Stimulated activated CD8-positive, alpha-beta memory T cell treated with anti-CD3 and anti-CD28 coated beads, Interleukin-15, amount 100 ng/mL, for 4 hours (primary cell): ENCODE results near the gene TMPRSS6.
"Not testable (repeated sequence)": the region's sequence is repeated elsewhere in the genome, so short reads cannot be mapped to it uniquely, and the experiment has no call there.

Experiments used
- DNase-seq, 2 donors: peaks; one replicate each; pipeline ENCODE4 v3.0.0-alpha.2; 2020; ENCODE audit warnings: low read depth in 2 of 2

Gene TMPRSS6

DNA sequence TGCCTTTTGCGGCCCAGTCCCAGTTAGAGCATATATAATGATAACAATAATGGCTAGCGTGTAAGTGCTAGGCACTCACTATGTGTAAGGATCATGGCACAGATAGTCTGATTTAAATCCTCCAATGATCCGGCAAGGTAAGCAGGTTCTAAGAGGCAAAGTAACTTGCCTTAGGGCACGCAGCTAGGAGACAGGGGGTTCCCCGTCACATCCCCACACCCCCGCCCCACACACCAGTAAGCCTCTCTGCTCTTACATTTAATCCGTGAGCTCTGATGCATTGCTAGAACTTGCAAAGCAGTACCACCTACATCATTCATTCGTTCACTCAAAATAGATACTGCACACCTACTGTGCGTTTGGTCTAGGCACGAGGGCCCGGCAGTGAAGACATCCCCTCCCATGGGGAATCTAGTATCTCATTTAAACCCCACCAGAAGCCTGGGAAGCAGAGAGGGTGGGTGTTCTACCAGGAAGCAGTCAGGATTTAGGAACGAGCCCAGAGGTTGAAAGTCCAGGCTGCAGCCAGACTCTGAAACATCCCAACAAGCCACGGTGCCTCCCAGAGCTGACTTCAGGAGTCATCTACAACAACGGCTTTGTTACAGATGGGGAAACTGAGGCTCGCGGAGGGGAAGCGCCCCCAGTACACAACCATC lies 20.6 kb downstream of the TMPRSS6 start:
- DNase-seq: no peak

GRCh38 chr22:37088108-37088605 lies 21.4 kb downstream of the TMPRSS6 start:
- DNase-seq: no peak

- no peak for DNase-seq
Observed at GRCh38 chr22:37086184-37086583, 23.3 kb downstream of the TMPRSS6 start.

DNA sequence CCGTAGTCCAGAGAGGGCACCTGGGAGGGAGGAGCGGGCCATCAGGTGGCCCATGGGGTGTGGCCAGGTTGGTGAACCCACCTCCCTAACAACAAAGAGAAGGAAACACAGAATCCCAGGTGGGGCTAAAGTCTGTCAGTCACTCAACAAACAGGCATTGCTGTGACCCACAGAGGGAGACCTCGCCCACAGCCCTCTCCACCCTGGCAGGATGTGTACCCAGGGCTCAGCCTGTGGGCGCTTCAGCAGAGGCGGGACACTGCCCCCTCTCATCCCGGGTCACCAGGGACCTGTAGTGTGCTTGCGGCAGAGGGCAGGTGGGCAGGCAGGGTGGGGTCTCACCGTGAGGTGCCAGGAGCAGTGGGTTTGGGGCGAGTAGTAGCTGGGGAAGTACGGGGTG lies 25.1 kb downstream of the TMPRSS6 start:
- DNase-seq: no peak

GRCh38 chr22:37083914-37084313 lies 25.6 kb downstream of the TMPRSS6 start:
- DNase-seq: no peak

DNA sequence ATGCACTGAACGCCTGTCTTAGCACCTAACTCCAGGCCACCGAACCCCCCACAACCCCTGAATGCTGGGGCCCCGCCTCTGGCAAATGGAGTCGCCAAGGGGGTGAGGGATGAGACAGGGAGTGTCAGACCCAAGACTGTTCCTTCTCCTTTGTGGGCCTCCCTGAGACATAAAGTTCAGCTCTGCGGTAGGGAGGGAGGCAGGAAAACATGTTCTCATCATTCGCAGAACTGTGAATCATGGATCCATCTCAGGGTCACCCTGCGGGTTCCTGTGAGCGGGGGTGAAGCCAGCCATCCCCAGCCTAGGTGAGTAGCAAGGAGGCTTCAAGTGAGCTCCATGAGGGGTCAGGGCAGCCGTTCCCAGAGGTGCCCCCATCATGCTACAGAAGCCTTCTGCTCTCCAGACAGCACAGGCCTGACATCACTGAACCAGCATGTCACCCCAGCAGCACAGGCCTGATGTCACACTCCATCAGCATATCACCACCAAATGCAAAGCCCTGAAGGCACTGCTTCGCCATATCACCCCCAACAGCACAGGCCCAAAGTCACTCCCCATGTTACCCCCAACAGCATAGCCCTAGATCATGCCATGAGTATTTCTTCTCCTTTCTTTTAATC lies 27.2 kb downstream of the TMPRSS6 start:
- no peak for DNase-seq

DNA sequence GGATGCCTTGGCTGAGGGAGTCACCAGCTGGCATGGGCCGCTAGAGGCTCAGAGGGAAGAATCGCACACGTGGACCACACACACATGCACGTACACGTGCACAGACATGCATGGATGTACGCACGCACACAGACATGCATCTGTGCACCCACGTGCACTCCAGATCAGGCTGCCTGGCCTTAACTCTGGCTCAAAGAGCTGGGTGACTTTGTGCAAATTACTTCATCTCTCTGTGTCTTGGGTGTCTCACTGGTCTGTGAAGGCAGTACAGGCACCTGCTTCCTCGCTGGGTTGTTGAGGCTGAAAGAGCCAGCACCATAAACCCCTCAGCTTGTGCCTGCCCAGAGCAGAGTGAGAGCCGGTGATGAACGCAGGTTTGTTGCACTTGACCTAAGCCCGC lies 28.7 kb downstream of the TMPRSS6 start:
- no peak for DNase-seq

DNA sequence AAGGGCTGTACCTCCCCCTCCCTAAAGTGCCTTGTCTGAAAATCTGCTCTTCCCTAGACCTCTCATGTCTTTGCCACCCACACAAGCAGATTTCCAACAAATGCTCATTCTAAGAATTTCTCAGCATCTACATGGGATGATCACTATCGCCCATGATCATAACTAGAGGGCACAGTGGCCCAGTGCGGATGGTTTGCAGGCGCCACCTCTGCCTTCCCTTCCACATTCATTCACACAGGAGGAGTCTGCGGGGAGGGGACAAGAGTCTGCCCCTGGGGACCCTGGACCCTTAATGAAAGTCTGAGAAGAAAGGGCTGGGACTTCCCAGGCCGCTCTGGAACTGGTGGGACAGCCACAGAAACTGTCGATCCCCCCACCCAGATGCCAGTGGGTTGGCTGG lies 29.1 kb downstream of the TMPRSS6 start:
- no peak for DNase-seq

DNA sequence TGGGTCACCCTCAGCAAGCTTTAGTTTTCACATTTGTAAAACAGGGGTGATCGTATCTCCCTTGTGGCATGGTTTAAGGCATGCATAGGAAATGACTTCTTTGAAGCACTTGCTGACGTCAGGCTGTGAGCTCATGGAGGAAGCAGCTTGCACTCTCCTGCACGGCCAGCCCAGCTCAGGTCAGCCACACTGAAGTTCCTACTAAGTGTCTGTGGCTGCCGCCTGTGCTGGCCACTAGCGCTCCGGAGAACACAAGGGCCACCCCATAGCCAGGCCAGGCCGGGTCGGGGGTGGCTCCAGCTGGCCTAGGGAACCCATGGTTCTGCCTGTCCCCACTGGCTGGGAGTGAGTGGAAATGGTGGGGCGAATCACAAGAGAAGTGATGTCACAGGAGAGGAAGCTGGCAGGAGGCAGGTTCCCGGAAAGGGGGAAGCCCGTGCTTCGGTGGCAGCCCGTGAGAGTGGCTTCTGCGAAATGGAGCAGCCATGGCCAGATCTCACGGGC lies 29.8 kb downstream of the TMPRSS6 start:
- peak; percentile 67 to 75 for DNase-seq

DNA sequence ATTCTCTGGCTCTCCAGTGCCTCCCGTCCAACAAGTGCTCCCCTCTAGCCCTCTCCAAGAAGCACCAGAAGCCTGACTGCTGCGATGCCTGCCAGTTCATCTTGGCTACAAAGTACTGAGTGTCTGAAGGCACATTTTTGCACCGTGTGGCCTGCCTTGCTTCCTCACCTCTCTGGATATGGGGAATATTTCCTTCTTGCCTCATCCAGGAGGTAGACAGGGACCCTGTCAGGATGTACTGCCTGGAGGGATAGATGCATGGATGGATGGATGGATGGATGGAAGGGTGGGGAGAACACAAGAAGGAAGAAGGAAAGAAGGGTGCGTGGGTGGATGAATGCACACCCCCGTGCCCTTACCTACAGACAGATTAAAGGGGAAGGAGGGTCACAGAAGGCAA lies 30.4 kb downstream of the TMPRSS6 start:
- no peak for DNase-seq

GRCh38 chr22:37077802-37078448 lies 31.6 kb downstream of the TMPRSS6 start:
- DNase-seq: peak; percentile 63 to 64

GRCh38 chr22:37075822-37076433 lies 33.6 kb downstream of the TMPRSS6 start:
- DNase-seq: no peak

- no peak for DNase-seq
Observed at GRCh38 chr22:37075046-37075445, 34.5 kb downstream of the TMPRSS6 start.

- DNase-seq: no peak
Observed at GRCh38 chr22:37074537-37074936, 35.0 kb downstream of the TMPRSS6 start.

- no peak for DNase-seq
Observed at GRCh38 chr22:37072673-37073072, 36.8 kb downstream of the TMPRSS6 start.

GRCh38 chr22:37071850-37072592 lies 37.5 kb downstream of the TMPRSS6 start:
- DNase-seq: not testable (repeated sequence)

- DNase-seq: no peak
Observed at GRCh38 chr22:37070744-37071143, 38.8 kb downstream of the TMPRSS6 start.

DNA sequence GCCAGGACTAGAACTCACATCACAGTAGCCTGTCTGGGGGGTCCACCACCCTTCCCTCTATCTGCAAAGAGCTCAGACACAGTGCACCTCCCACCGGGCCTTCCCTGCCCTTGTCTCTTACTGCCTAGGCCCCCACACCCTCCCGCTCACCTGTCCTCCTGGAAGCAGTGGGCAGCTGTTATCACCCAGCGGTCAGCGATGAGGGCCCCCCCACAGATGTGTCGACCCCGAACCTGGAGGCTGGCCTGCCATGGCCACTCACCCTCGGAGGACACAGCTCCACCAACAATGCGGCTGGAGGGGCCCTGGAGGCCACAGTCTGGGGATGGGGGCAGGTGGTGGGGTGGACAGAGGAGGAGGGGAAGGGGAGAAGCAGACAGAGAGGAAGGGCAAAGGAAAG lies 39.2 kb downstream of the TMPRSS6 start:
- DNase-seq: no peak

DNA sequence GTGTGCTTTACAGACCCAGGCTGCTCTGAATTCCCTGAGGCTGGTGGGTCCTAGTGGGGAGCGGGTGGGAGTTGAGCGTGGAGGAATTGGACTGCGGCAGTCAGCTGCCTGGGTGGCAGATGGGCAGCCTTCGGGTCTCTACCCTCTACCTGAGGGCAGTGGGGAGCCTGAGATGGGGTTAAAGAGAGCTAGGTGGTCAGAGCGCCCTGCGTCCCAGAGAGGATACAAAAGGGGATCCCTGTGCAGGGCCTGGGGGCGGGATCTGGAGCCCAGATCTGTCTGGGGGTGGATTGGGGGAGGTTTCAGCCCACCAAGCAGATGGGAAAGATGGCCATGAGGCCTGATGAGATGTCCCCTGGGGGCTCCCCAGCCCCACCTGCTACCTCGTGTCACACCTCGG lies 39.8 kb downstream of the TMPRSS6 start:
- DNase-seq: no peak

GRCh38 chr22:37069319-37069718 lies 40.2 kb downstream of the TMPRSS6 start:
- DNase-seq: no peak

DNA sequence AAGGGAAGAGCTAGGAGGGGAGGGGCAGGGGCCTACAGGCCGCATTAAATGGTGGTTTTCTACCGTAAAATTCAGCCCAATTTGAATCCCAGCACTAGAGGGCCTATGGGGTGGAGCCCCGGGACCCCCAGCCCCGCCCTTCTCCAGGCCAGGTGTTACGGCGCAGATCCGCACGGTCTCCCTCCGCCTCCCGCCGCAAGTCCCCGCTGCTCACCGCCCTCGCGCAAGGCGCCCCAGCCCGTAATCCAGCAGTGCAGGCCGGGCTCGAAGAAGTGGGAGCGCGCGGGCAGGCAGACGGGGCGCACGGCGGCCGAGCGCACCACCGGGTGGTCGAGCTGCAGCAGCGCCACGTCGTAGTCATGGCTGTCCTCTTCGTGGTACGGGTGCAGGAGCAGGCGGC lies 40.7 kb downstream of the TMPRSS6 start:
- no peak for DNase-seq

GRCh38 chr22:37067428-37067827 lies 42.1 kb downstream of the TMPRSS6 start:
- no peak for DNase-seq
